Occipital lobe (tissue), 2 donors: ENCODE data around the gene SMAP1. TPM values are rescaled to one million over a fixed set of nuclear protein-coding genes. Genes with fewer than 3 reads are reported as not detected.

Source experiments
- DNase-seq: peaks from one replicate; lab custom pipeline; 2025; lab: John Stamatoyannopoulos, UW
- total RNA-seq: library from RNA; depleted of rRNA; stranded (reverse); fragments of >200 nt; gene quantifications from one replicate; pipeline ENCODE4 v1.2.3, GENCODE V29; 2014

Gene SMAP1
- 61.5 TPM for total RNA-seq

GRCh38 chr6:70667711-70668498, at the start of gene SMAP1:
TSS of gene SMAP1 (plus strand) at chr6:70667883. CDS start at chr6:70668024, 141 bp downstream.
- DNase-seq, result peak; percentile 86

GRCh38 chr6:70620746-70621145, 46.9 kb upstream of the SMAP1 start:
- DNase-seq, result no peak

GRCh38 chr6:70622461-70622860, 45.2 kb upstream of the SMAP1 start:
- no peak for DNase-seq

GRCh38 chr6:70625436-70625835, 42.2 kb upstream of the SMAP1 start:
- DNase-seq, result no peak

- DNase-seq, result no peak
These were observed 40.0 kb upstream of the SMAP1 start for GRCh38 chr6:70627500-70628254.

- no peak for DNase-seq
These were observed 37.8 kb upstream of the SMAP1 start for GRCh38 chr6:70629929-70630328.

GRCh38 chr6:70633870-70634269, 33.8 kb upstream of the SMAP1 start:
- no peak for DNase-seq

GRCh38 chr6:70636596-70636995, 31.1 kb upstream of the SMAP1 start:
- no peak for DNase-seq

- DNase-seq, result no peak
These were observed 29.2 kb upstream of the SMAP1 start for GRCh38 chr6:70638468-70638867.

GRCh38 chr6:70651326-70651905, 16.3 kb upstream of the SMAP1 start:
- no peak for DNase-seq

- no peak for DNase-seq
These were observed 15.5 kb upstream of the SMAP1 start for GRCh38 chr6:70652216-70652615.

- DNase-seq, result no peak
These were observed 10.0 kb upstream of the SMAP1 start for GRCh38 chr6:70657706-70658105.

GRCh38 chr6:70663881-70664466, 3.7 kb upstream of the SMAP1 start:
- DNase-seq, result peak; percentile 2

- DNase-seq, result no peak
These were observed 977 bp upstream of the SMAP1 start for GRCh38 chr6:70666706-70667105.

GRCh38 chr6:70667256-70667710, 400 bp upstream of the SMAP1 start:
- no peak for DNase-seq

- peak; percentile 6 for DNase-seq
These were observed 773 bp downstream of the SMAP1 start for GRCh38 chr6:70668499-70668812.

- no peak for DNase-seq
These were observed 1.4 kb downstream of the SMAP1 start for GRCh38 chr6:70669133-70669532.

- no peak for DNase-seq
These were observed 4.9 kb downstream of the SMAP1 start for GRCh38 chr6:70672549-70672948.

GRCh38 chr6:70673054-70673453, 5.4 kb downstream of the SMAP1 start:
- no peak for DNase-seq

GRCh38 chr6:70673601-70674000, 5.9 kb downstream of the SMAP1 start:
- no peak for DNase-seq

GRCh38 chr6:70675822-70676221, 8.1 kb downstream of the SMAP1 start:
- no peak for DNase-seq

GRCh38 chr6:70676821-70677220, 9.1 kb downstream of the SMAP1 start:
- DNase-seq, result no peak
